Brain microvascular endothelial cell (primary cell): Measurements from ENCODE around the gene NTN1.

Experiments
- DNase-seq: peaks from one replicate; pipeline ENCODE4 v3.0.0-alpha.2; 2020
- H3K27ac ChIP-seq: fragments of 250-450 bp; sonication (Bioruptor Pico); 2 replicates; pipeline ENCODE4 v1.5.1; 2020; ENCODE audit warnings: mild to moderate bottlenecking, moderate library complexity
- H3K27me3 ChIP-seq: fragments of 250-450 bp; sonication (Bioruptor Pico); replicated peaks from 2 replicates; pipeline ENCODE4 v1.5.1; 2020; ENCODE audit warnings: mild to moderate bottlenecking
- H3K36me3 ChIP-seq: fragments of 250-450 bp; sonication (Bioruptor Pico); replicated peaks from 2 replicates; pipeline ENCODE4 v1.5.1; 2020; ENCODE audit warnings: mild to moderate bottlenecking
- H3K4me3 ChIP-seq: 2 replicates; pipeline ENCODE4 v1.5.1; 2011; ENCODE audit warnings: low read depth, mild to moderate bottlenecking, control low read depth, low read length, moderate library complexity
- in situ Hi-C: cut with HindIII; loops from 2 replicates; pipeline ENCODE4 v1.10.0; 2017; ENCODE audit warnings: low sequenced_read_pairs, low pct_ligation_motif_present
- TF ChIP-seq, protein P1 (sequence below): IDR thresholded peaks from 2 replicates; pipeline ENCODE4 v1.5.1; 2011; ENCODE audit warnings: low read depth, mild to moderate bottlenecking, moderate library complexity, low read length, control low read depth, inconsistent platforms; ENCODE audit errors: missing control alignments

NTN1 gene

DNA sequence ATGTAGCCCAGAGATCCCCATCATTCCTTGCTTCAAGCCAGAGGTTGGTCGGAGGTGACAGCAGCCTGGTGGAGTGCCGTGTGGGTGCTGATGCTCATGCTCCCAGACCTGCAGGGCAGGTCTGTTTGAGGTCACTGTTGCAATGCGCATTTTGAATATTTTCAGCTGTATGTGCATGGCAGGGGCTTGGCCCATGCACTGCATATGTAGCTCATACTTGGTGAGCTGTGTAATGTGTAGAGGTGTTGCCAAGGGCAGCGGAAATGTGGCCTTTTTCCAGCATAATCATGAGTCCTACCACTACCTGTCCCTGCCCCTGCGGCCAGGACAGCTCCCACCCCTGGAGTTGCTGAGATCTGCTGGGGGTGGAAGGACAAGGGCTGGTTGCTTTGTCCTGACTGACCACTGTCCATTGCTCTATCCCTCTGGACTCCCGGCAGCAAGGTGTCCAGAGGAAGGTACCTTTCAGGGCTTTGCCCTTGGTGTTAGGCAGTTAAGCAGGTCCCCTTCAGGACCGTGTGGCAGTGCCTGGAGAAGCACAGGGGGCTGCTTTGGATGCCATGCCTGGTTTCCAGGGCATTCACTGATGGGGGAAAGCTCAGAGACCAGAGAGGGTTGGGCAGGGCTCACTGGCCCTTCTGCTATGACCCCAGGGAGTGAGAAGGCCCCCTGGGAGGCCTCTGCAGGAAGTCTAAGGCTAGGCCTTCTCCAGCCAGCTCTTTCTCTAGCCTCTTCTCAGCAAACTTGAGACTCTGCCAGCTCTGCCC is 215.2 kb downstream of the NTN1 start:
- H3K27me3 ChIP-seq: no peaks in the 10 kb centered on the region
- H3K4me3 ChIP-seq: no peak overlapping the region
- TF ChIP-seq, protein P1, sequence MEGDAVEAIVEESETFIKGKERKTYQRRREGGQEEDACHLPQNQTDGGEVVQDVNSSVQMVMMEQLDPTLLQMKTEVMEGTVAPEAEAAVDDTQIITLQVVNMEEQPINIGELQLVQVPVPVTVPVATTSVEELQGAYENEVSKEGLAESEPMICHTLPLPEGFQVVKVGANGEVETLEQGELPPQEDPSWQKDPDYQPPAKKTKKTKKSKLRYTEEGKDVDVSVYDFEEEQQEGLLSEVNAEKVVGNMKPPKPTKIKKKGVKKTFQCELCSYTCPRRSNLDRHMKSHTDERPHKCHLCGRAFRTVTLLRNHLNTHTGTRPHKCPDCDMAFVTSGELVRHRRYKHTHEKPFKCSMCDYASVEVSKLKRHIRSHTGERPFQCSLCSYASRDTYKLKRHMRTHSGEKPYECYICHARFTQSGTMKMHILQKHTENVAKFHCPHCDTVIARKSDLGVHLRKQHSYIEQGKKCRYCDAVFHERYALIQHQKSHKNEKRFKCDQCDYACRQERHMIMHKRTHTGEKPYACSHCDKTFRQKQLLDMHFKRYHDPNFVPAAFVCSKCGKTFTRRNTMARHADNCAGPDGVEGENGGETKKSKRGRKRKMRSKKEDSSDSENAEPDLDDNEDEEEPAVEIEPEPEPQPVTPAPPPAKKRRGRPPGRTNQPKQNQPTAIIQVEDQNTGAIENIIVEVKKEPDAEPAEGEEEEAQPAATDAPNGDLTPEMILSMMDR: no peak
- no peaks in the 10 kb centered on the region for H3K36me3 ChIP-seq
- H3K27ac ChIP-seq: no peak overlapping the region
- no peak for DNase-seq
- in situ Hi-C loops: no loop called here

DNA sequence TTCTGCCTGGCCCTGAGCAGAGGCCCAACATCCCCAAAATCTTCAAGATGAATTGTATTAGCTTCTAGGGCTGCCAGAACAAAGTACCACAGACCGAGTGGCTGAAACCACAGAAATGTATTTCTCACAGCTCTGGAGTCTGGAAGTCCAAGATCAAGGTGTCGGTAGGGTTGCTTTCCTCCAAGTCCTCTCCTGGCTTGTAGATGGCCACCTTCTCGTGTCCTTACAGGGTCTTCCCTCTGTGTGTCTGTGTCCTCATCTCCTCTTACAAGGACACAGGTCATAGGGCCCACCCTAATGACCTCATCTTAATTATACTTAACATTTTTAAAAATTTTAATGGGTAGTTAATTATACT is 215.7 kb downstream of the NTN1 start:
- DNase-seq: no peak
- no peak overlapping the region for H3K4me3 ChIP-seq
- no peaks in the 10 kb centered on the region for H3K27me3 ChIP-seq
- in situ Hi-C loops: no loop called here
- H3K36me3 ChIP-seq: no peaks in the 10 kb centered on the region
- TF ChIP-seq, protein P1: no peak
- H3K27ac ChIP-seq: no peak overlapping the region

DNA sequence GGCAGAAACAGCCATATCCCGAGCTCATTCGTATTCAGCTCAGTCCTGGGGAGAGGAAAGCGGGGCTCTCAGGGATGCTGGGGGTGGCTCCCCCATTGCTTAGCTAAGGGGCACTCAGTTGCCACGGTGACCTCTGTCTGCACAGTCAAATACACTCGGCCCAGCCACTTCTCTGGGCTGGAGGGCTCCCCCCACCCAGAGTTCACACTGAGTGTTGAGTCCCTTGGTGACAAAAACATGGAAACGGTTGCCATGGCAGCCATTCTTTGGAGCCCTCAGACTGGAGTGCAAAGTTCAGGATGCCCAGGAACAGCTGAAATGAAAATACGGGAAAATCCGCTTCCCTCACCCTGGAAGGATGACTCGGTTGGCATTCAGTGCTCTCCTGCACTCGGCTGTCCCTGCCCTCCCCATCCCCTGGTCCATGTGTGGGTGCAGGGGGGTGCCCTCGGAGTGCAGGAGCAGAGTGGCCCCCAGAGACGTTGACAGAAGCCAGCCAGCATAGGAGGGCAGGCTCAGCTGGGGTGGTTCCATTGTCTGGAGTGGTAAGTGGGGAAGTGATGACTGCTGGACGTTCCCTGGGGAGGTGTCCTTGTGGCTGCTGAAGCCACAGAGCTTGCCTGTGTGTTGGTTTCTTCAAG is 216.5 kb downstream of the NTN1 start:
- no peak for DNase-seq
- no peaks in the 10 kb centered on the region for H3K27me3 ChIP-seq
- H3K27ac ChIP-seq: no peak overlapping the region
- no peak overlapping the region for H3K4me3 ChIP-seq
- TF ChIP-seq, protein P1: no peak
- H3K36me3 ChIP-seq: no peaks in the 10 kb centered on the region
- in situ Hi-C loops: no loop called here

DNA sequence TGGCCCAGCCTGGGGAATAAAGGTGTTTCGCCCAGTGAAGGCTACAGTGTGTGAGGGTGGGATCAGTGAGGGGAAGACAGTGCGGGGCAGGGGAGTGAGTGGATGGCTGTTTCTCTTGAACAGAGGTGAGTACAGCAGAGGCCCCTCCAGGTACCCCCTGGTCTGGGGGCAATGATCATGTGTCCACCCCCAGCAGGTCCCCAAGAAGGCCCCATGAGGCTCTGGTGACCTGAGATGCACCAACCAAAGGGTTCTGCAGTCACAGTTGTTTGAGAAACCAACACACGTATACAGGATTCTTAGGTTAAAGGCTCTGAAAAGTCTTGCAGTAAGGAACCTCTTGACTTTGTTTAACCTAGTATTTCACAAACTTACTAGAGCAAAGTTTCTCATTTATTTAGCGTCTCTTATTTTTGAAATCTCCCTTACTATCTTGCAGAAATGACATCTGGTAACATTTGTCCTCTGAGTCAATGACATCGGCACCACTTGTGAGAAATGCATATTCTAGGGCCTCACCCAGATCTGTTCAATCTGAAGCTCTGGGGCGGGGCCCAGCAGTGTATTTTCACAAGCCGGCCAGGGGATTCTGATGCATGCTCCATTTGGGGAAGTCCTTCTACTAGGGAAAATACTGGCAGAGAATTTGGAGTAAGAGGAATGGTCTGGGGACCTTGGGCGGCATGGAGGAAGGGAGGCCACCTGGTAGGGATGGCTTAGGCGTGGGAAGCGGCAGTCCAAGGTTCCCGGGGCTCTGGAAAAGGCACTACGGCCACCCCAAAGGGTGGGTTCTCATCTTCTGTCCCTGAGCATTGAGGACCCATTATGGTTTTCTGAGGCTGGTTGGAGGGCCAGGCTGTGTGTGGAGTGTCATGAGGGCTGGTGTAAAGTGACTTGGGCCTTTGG is 217.3 kb downstream of the NTN1 start:
- in situ Hi-C loops: no loop called here
- H3K4me3 ChIP-seq: no peak overlapping the region

GRCh38 chr17:9239246-9239792 is 218.0 kb downstream of the NTN1 start:
- TF ChIP-seq, protein P1: no peak
- no peak for DNase-seq
- Histone ChIP-seq H3K36me3 (no peaks in the 10 kb centered on the region), H3K27me3 (no peaks in the 10 kb centered on the region), H3K4me3 (peak overlapping the region; percentile 44), H3K27ac (no peak overlapping the region)
- in situ Hi-C loops: no loop called here

More for the DNA sequence above, 217.3 kb downstream of the NTN1 start:
- Histone ChIP-seq H3K36me3 (no peaks in the 10 kb centered on the region), H3K27me3 (no peaks in the 10 kb centered on the region), H3K27ac (no peak overlapping the region)
- TF ChIP-seq, protein P1: no peak
- no peak for DNase-seq
